Effector memory CD4-positive, alpha-beta T cell (primary cell): Measurements from ENCODE around the gene RBM44.

Source experiments
- DNase-seq, 3 donors: peaks; one replicate each; pipeline ENCODE4 v3.0.0-alpha.2; 2020
- H3K27ac ChIP-seq: 2 replicates; pipeline ENCODE4 v1.7.0; 2013; ENCODE audit warnings: mild to moderate bottlenecking, low read length, moderate library complexity; ENCODE audit not compliant: insufficient read depth, poor library complexity, severe bottlenecking
- H3K27me3 ChIP-seq: replicated peaks from 2 replicates; pipeline ENCODE4 v1.7.0; 2013; ENCODE audit warnings: mild to moderate bottlenecking, low read length; ENCODE audit not compliant: insufficient read depth, control insufficient read depth, poor library complexity, severe bottlenecking
- H3K36me3 ChIP-seq: 2 replicates; pipeline ENCODE4 v1.7.0; 2013; ENCODE audit warnings: mild to moderate bottlenecking, low read length, moderate library complexity; ENCODE audit not compliant: control insufficient read depth, insufficient read depth
- H3K4me1 ChIP-seq: 2 replicates; pipeline ENCODE4 v1.7.0; 2013; ENCODE audit warnings: low read length, mild to moderate bottlenecking; ENCODE audit not compliant: control insufficient read depth, insufficient read depth, poor library complexity, severe bottlenecking
- H3K4me3 ChIP-seq: 2 replicates; pipeline ENCODE4 v1.7.0; 2013; ENCODE audit warnings: low read length, low read depth, mild to moderate bottlenecking; ENCODE audit not compliant: insufficient read depth, poor library complexity, severe bottlenecking
- H3K9me3 ChIP-seq: 2 replicates; pipeline ENCODE4 v1.7.0; 2013; ENCODE audit warnings: mild to moderate bottlenecking, low read length, moderate library complexity; ENCODE audit not compliant: control insufficient read depth

RBM44 gene

GRCh38 chr2:237815637-237816036 lies 17.1 kb downstream of the RBM44 start:
- no peak overlapping the region for H3K4me3 ChIP-seq
- no peaks in the 10 kb centered on the region for H3K9me3 ChIP-seq
- H3K27ac ChIP-seq: no peak overlapping the region
- H3K27me3 ChIP-seq: no peaks in the 10 kb centered on the region
- no peaks in the 10 kb centered on the region for H3K36me3 ChIP-seq
- no peak for DNase-seq
- no peaks in the 10 kb centered on the region for H3K4me1 ChIP-seq

DNA sequence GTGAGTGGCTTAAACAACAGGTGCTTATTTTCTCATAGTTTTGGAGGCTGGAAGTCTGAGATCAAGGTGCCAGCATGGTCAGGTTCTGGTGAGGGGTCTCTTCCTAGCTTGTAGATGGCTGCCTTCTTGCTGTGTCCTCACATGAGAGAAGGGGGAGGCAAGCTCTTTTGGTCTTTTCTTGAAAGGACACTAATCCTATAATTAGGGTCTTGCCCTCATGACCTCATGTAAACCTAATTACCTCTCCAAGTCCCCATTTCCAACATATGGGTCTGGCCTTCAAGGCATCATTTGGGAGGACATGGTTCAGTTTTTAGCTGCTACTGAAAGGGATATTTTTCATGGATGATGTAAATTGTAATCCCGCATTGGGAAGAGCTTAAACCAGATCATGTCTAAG lies 18.0 kb downstream of the RBM44 start:
- H3K27me3 ChIP-seq: no peaks in the 10 kb centered on the region
- no peak overlapping the region for H3K4me3 ChIP-seq
- no peaks in the 10 kb centered on the region for H3K4me1 ChIP-seq
- no peaks in the 10 kb centered on the region for H3K36me3 ChIP-seq
- no peaks in the 10 kb centered on the region for H3K9me3 ChIP-seq
- DNase-seq: no peak
- no peak overlapping the region for H3K27ac ChIP-seq

- H3K27me3 ChIP-seq: no peaks in the 10 kb centered on the region
- no peak for DNase-seq
- no peaks in the 10 kb centered on the region for H3K36me3 ChIP-seq
- no peak overlapping the region for H3K27ac ChIP-seq
- H3K4me1 ChIP-seq: no peaks in the 10 kb centered on the region
- no peak overlapping the region for H3K4me3 ChIP-seq
- no peaks in the 10 kb centered on the region for H3K9me3 ChIP-seq
Observed at GRCh38 chr2:237818066-237818473, 19.5 kb downstream of the RBM44 start.

DNA sequence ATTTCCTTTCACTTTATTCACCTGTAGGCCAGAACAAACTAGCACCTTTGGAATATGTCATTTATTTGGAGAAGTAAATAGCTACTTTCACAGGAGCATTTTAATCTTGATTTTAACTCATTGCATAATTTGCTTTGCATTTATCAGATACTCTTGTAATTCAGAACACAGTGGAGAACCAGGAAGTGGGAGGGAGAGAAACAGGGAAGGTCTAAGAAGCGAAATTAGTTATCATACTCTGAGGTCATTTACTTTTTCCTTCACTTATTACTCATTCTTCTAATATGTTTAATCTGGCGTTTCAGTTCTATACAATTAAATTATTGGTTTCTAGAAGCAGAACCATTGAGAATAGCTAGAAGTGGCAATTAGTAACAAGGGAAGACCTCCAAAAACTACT lies 20.7 kb downstream of the RBM44 start:
- no peaks in the 10 kb centered on the region for H3K36me3 ChIP-seq
- no peak overlapping the region for H3K27ac ChIP-seq
- no peaks in the 10 kb centered on the region for H3K4me1 ChIP-seq
- no peak overlapping the region for H3K4me3 ChIP-seq
- no peaks in the 10 kb centered on the region for H3K27me3 ChIP-seq
- DNase-seq: no peak
- H3K9me3 ChIP-seq: no peaks in the 10 kb centered on the region

DNA sequence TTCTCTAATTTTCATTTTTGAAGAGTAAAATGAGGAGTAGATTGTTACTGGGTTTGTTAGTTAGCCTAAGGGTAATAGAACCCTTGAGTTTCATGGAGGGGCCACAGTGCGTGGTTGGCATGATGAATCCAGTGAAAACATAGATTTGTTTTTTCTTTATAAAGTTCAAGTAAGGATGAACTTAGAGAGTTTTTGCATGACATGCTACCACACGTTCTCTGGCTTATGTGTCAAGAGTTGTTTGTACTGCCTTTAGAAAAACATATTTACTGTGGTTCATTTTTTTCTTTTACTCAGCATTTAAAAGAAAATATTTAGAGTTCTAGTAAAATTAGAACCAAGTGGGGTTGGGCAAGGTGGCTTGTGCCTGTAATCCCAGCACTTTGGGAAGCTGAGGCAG lies 21.8 kb downstream of the RBM44 start:
- Histone ChIP-seq H3K27ac (no peak overlapping the region), H3K27me3 (no peaks in the 10 kb centered on the region), H3K36me3 (no peaks in the 10 kb centered on the region), H3K4me3 (no peak overlapping the region), H3K9me3 (no peaks in the 10 kb centered on the region), H3K4me1 (no peaks in the 10 kb centered on the region)
- no peak for DNase-seq

DNA sequence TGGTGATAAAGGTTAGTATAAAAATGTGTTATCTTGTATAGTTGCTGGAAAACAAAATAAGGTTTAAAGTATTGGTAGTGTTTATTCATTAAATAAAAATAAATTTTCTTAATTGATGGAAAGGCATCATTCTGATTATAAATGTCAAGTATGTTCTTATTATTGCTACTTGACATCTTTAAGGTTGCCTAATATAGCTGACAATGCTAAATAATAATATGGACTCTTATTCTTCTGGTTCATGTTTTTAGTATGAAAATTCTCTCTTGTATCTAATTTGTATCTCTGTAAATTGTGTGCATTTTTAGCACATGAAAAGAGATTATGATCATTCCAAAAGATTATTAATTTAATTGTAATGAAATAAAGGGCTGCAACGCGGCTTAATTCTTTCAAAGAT lies 25.0 kb downstream of the RBM44 start:
- DNase-seq: no peak
- Histone ChIP-seq H3K27ac (no peak overlapping the region), H3K27me3 (no peaks in the 10 kb centered on the region), H3K4me1 (no peaks in the 10 kb centered on the region), H3K4me3 (no peak overlapping the region), H3K36me3 (no peaks in the 10 kb centered on the region), H3K9me3 (no peaks in the 10 kb centered on the region)

GRCh38 chr2:237824085-237824484 lies 25.5 kb downstream of the RBM44 start:
- Histone ChIP-seq H3K27ac (no peak overlapping the region), H3K4me1 (no peaks in the 10 kb centered on the region), H3K27me3 (no peaks in the 10 kb centered on the region), H3K9me3 (no peaks in the 10 kb centered on the region), H3K4me3 (no peak overlapping the region), H3K36me3 (no peaks in the 10 kb centered on the region)
- DNase-seq: no peak

GRCh38 chr2:237827421-237827987 lies 28.9 kb downstream of the RBM44 start:
- Histone ChIP-seq H3K9me3 (no peaks in the 10 kb centered on the region), H3K4me3 (no peak overlapping the region), H3K4me1 (no peaks in the 10 kb centered on the region), H3K27me3 (no peaks in the 10 kb centered on the region), H3K27ac (no peak overlapping the region), H3K36me3 (no peaks in the 10 kb centered on the region)
- DNase-seq: no peak

GRCh38 chr2:237830522-237830921 lies 31.9 kb downstream of the RBM44 start:
- H3K9me3 ChIP-seq: no peaks in the 10 kb centered on the region
- H3K36me3 ChIP-seq: no peaks in the 10 kb centered on the region
- no peak for DNase-seq
- H3K4me1 ChIP-seq: no peaks in the 10 kb centered on the region
- no peak overlapping the region for H3K4me3 ChIP-seq
- no peaks in the 10 kb centered on the region for H3K27me3 ChIP-seq
- H3K27ac ChIP-seq: no peak overlapping the region

GRCh38 chr2:237833546-237833945 lies 35.0 kb downstream of the RBM44 start:
- H3K27me3 ChIP-seq: no peaks in the 10 kb centered on the region
- no peak overlapping the region for H3K4me3 ChIP-seq
- DNase-seq: no peak
- no peaks in the 10 kb centered on the region for H3K9me3 ChIP-seq
- H3K27ac ChIP-seq: no peak overlapping the region
- no peaks in the 10 kb centered on the region for H3K36me3 ChIP-seq
- no peaks in the 10 kb centered on the region for H3K4me1 ChIP-seq

GRCh38 chr2:237835372-237835771 lies 36.8 kb downstream of the RBM44 start:
- H3K27ac ChIP-seq: no peak overlapping the region
- no peak for DNase-seq

More at GRCh38 chr2:237835372-237835771, 36.8 kb downstream of the RBM44 start:
- Histone ChIP-seq H3K4me3 (no peak overlapping the region), H3K27me3 (no peaks in the 10 kb centered on the region), H3K4me1 (no peaks in the 10 kb centered on the region), H3K9me3 (no peaks in the 10 kb centered on the region), H3K36me3 (no peaks in the 10 kb centered on the region)
